Measurements from ENCODE around the gene HOXA5.

The HOXA5 gene

GRCh38 chr7:27128776-27129728, 14.4 kb downstream of the HOXA5 start:
- DNase-seq (ENCODE audit: insufficient read length, low spot score), result no peak
- FAIRE-seq, result no peak
- no peak for TF ChIP-seq POLR2A (IDR thresholded peaks at IDR 0.05; ENCODE audit: low read depth, low read length)

DNA sequence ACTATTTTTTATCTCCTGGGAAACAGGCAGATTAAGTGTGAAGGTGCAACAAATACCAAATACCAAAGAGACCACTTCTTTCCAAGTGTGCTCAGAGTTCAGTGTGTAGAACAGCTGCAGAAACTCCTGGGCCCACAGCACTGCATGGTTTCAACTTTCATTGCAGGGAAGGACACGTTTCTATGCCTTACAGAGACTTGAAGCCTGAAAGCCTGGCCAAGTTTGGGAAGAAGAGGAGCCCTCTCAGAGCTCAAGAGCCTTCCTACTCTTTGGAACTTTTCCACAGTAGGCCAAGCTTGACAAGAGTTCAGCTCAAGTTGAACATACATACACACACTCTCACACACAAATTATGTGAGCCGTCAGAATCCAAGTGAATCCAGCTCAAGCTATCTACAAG, 15.4 kb downstream of the HOXA5 start:
- FAIRE-seq, result no peak
- DNase-seq (ENCODE audit: insufficient read length, low spot score), result no peak
- no peak for TF ChIP-seq POLR2A (IDR thresholded peaks at IDR 0.05; ENCODE audit: low read depth, low read length)

DNA sequence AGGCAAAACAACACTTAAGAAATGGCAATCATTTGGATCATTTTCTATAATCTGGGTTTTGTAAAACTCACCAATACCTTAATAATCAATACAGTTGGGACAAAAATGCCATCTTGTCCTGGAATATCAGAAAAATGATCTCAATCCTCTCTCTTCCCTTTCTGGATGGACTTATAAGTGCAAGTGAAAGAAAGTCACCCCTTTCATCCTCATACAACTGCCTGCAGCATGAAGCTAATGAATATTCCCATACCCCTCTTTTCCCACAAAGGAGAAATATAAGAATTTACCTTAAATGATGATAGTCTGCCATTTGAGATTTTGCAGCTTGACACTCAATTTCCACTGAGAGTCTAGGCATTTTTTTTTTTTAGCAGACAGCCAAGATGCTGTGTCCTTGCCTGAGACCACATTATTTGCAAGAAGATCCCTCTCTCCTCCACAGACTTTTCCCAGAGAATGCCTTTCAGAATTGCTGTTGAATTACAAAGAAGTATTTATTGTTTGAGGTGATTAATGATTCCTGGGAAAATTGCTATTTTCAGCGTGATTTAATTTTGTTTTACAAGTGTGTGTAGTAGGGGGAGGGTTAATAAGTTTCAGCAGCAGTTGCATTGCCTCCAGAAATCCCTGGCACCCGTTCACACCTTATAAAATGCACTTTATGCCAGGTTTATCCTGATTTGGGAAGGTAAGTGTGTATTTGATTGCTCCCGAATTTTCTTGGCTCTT, 16.7 kb downstream of the HOXA5 start:
- no peak for FAIRE-seq
- TF ChIP-seq POLR2A (IDR thresholded peaks at IDR 0.05; ENCODE audit: low read depth, low read length), result no peak
- no peak for DNase-seq (ENCODE audit: insufficient read length, low spot score)

DNA sequence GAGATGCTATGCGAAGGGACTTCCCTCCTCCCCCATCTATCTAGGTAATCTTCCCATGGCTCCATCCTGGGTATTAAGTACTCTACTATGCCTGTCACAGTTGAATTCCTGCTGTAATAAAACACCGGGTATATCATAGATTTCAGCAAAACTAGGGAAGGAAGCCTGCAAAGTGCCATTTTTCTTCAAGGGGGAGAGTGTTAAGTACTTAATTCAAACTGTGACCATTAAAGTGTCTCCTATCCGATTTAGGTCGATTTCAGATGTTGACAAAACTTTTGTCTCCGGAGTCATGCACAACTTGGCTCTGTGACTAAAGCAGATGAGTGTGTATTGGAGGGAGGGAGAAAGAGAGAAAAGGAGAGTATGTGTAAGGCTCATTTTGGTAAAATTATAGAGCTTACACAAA, 17.5 kb downstream of the HOXA5 start:
- TF ChIP-seq POLR2A (IDR thresholded peaks at IDR 0.05; ENCODE audit: low read depth, low read length), result no peak
- no peak for FAIRE-seq

GRCh38 chr7:27124902-27125689, 18.4 kb downstream of the HOXA5 start:
- no peak for FAIRE-seq
- TF ChIP-seq POLR2A (IDR thresholded peaks at IDR 0.05; ENCODE audit: low read depth, low read length), result no peak
- DNase-seq (ENCODE audit: insufficient read length, low spot score), result no peak

More for the DNA sequence above, 17.5 kb downstream of the HOXA5 start:
- no peak for DNase-seq (ENCODE audit: insufficient read length, low spot score)

GRCh38 chr7:27124096-27124901, 19.2 kb downstream of the HOXA5 start:
- DNase-seq (ENCODE audit: insufficient read length, low spot score) (peak; percentile 98), FAIRE-seq (peak; percentile 23)
- TF ChIP-seq POLR2A (IDR thresholded peaks at IDR 0.05; ENCODE audit: low read depth, low read length), result no peak

- TF ChIP-seq POLR2A (IDR thresholded peaks at IDR 0.05; ENCODE audit: low read depth, low read length), result no peak
- DNase-seq (ENCODE audit: insufficient read length, low spot score) (no peak), FAIRE-seq (no peak)
These were observed 19.9 kb downstream of the HOXA5 start for GRCh38 chr7:27123477-27124053.

- FAIRE-seq (no peak), DNase-seq (ENCODE audit: insufficient read length, low spot score) (no peak)
- TF ChIP-seq POLR2A (IDR thresholded peaks at IDR 0.05; ENCODE audit: low read depth, low read length), result no peak
These were observed 20.4 kb downstream of the HOXA5 start for GRCh38 chr7:27123007-27123476.

- no peak for FAIRE-seq
- DNase-seq (ENCODE audit: insufficient read length, low spot score), result no peak
These were observed 21.2 kb downstream of the HOXA5 start for GRCh38 chr7:27122077-27122910.

DNA sequence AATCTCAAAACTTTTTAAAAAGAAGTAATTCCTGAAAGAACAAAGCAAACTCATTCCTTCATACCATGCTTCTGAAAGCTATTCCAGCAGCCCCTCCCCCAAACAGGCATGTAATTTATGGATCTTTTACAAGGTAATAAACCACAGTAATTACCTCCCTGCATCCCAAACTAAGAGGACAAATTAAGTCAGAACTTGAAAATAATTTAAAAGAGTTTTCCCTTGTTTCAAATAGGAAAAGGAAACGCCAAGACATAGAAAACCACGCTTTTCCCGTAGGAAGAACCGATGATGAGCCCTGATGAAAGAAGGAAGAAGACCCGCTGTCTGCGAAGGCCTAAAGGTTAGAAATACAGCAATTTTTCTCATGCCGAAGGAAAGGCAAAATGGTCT, 21.8 kb downstream of the HOXA5 start:
- no peak for FAIRE-seq
- no peak for TF ChIP-seq POLR2A (IDR thresholded peaks at IDR 0.05; ENCODE audit: low read depth, low read length)
- no peak for DNase-seq (ENCODE audit: insufficient read length, low spot score)

More at GRCh38 chr7:27122077-27122910, 21.2 kb downstream of the HOXA5 start:
- no peak for TF ChIP-seq POLR2A (IDR thresholded peaks at IDR 0.05; ENCODE audit: low read depth, low read length)

DNA sequence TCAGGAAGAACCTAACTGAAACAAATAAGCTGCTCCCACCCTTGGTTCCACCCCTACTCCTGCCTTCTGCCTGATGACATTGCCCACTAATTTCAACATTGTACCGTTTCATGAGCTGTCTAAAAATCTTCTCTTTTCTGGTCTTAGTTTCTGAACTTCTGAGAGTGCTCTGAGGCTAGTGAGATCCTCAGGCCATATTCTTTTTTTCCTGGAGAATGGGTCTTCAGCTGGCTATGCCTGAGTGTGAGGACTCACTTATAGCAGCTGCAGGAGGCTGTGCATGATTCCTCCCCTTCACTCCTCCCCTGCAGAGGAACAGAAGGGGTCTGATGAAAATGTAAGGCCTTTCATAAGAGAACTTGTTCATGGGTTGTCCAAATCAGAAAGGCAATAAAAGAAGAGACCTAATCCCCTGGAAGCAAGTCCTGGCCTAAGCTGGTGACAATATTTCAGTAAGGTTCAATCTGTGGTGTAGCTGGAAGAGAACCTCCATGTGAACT, 24.0 kb downstream of the HOXA5 start:
- no peak for DNase-seq (ENCODE audit: insufficient read length, low spot score)
- no peak for FAIRE-seq
- no peak for TF ChIP-seq POLR2A (IDR thresholded peaks at IDR 0.05; ENCODE audit: low read depth, low read length)

- TF ChIP-seq POLR2A (IDR thresholded peaks at IDR 0.05; ENCODE audit: low read depth, low read length), result no peak
- no peak for DNase-seq (ENCODE audit: insufficient read length, low spot score)
- FAIRE-seq, result no peak
These were observed 24.9 kb downstream of the HOXA5 start for GRCh38 chr7:27118580-27118979.

Data from H54 (cell line).